Fibroblast of the aortic adventitia (primary cell): Measurements from ENCODE around the gene OR51B2. TPM values are rescaled to one million over a fixed set of nuclear protein-coding genes. Genes with fewer than 3 reads are reported as not detected.

ENCODE experiments used
- DNase-seq: peaks from one replicate; pipeline ENCODE4 v3.0.0-alpha.2; 2010; ENCODE audit warnings: low read depth
- H3K4me3 ChIP-seq: 2 replicates; pipeline ENCODE4 v1.5.1; 2011; ENCODE audit warnings: low read depth, mild to moderate bottlenecking, control low read depth, low read length, moderate library complexity
- total RNA-seq: library from RNA; depleted of rRNA; stranded (reverse); fragments of >200 nt; gene quantifications from 2 replicates; pipeline ENCODE4 v1.2.3, GENCODE V29; 2012; ENCODE audit warnings: low replicate concordance
- TF ChIP-seq, protein P1 (sequence below): IDR thresholded peaks from 2 replicates; pipeline ENCODE4 v1.5.1; 2011; ENCODE audit warnings: mild to moderate bottlenecking, low read length, control low read depth, inconsistent platforms; ENCODE audit not compliant: insufficient read depth

The OR51B2 gene
- total RNA-seq, 1 donor = not detected

DNA sequence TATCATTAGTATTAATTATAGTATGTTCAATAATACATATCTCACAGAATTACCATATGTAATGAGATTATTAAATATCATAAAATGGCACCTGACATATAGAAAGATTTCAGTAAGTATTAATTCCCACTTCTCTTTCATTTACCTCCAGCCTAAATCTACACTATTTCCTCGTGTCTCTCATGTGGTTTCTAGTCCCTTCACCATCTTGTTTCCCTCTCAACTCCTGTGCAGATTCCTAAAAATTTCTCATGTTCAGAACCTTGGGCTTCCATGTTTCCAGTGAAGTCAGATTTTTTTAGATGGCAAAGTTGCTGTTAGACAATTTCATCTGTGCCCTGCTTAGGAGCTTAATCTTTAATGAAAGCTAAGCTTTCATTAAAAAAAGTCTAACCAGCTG, 40.2 kb downstream of the OR51B2 start:
- DNase-seq = no peak
- no peak overlapping the region for H3K4me3 ChIP-seq
- TF ChIP-seq, protein P1, sequence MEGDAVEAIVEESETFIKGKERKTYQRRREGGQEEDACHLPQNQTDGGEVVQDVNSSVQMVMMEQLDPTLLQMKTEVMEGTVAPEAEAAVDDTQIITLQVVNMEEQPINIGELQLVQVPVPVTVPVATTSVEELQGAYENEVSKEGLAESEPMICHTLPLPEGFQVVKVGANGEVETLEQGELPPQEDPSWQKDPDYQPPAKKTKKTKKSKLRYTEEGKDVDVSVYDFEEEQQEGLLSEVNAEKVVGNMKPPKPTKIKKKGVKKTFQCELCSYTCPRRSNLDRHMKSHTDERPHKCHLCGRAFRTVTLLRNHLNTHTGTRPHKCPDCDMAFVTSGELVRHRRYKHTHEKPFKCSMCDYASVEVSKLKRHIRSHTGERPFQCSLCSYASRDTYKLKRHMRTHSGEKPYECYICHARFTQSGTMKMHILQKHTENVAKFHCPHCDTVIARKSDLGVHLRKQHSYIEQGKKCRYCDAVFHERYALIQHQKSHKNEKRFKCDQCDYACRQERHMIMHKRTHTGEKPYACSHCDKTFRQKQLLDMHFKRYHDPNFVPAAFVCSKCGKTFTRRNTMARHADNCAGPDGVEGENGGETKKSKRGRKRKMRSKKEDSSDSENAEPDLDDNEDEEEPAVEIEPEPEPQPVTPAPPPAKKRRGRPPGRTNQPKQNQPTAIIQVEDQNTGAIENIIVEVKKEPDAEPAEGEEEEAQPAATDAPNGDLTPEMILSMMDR = no peak

GRCh38 chr11:5283086-5283485, 41.0 kb downstream of the OR51B2 start:
- no peak for DNase-seq
- H3K4me3 ChIP-seq = no peak overlapping the region
- TF ChIP-seq, protein P1 = no peak

DNA sequence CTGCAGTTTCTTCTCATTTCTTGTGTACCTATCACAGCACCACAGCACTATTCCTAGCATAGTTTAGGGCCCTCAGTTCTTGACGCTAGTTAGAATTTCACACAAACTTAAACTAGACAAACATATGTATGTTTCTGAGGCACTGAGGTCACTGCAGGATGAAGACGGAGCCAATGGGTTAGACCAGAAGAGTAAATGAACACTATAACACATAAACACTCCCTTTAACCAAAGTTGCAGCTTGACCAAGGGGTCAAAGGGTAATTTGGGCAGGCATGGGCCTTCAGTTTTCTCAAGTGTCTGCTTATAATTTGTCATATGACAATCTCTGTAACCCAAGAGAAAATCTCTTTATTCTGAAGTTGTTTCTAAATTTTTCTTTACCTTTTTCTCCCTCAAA, 41.5 kb downstream of the OR51B2 start:
- TF ChIP-seq, protein P1 = no peak
- no peak overlapping the region for H3K4me3 ChIP-seq
- DNase-seq = no peak

DNA sequence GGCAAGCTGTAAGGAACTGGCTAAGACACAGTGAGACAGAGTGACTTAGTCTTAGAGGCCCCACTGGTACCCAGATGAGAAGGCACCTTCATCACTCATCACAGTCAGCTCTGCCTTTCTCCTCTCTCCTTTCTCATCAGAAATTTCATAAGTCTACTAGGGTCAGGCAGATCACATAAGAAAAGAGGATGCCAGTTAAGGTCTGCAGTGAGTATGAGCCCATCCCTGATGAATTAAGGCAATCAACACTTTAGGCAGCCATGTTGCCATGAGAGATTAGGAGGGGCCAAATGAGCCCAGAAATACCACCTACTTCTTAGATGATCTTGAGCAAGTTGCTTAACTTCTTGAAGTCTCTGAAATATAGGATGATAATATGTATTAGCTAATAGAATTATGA, 42.5 kb downstream of the OR51B2 start:
- TF ChIP-seq, protein P1 = no peak
- no peak overlapping the region for H3K4me3 ChIP-seq
- DNase-seq = no peak

GRCh38 chr11:5280582-5281102, 43.5 kb downstream of the OR51B2 start:
- peak; percentile 99 for DNase-seq
- TF ChIP-seq, protein P1 = no peak
- H3K4me3 ChIP-seq = no peak overlapping the region

GRCh38 chr11:5279471-5280090, 44.5 kb downstream of the OR51B2 start:
- TF ChIP-seq, protein P1 = no peak
- DNase-seq = no peak
- H3K4me3 ChIP-seq = no peak overlapping the region
